ENCODE data around the gene CASK.
"Not testable (repeated sequence)": the region's sequence is repeated elsewhere in the genome, so short reads cannot be mapped to it uniquely, and the experiment has no call there.

DNA sequence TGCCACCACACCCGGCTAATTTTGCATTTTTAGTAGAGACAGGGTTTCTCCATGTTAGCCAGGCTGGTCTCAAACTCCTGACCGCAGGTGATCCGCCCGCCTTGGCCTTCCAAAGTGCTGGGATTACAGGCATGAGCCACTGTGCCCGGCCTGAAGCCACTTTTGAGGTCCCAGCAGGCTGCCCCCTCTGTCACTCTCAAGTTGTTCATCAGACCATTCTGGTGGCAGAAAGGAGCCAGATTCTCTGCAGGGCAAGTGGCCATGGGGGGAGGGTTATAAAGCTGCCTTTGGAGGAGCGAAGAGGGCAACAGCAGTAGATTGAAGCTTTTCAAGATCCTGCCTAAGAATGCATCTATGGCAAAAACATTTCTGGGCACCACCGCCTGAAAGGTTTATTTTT lies 410.5 kb downstream of the CASK start:
- not testable (repeated sequence) for TF ChIP-seq POLR2A (IDR thresholded peaks at IDR 0.05; ENCODE audit: low read depth, low read length); TAF1 (IDR thresholded peaks at IDR 0.05; ENCODE audit: borderline replicate concordance, low read depth, low read length)
